Measurements from ENCODE around the gene PSAPL1. TPM values are rescaled to one million over a fixed set of nuclear protein-coding genes. Genes with fewer than 3 reads are reported as not detected.

The PSAPL1 gene
- total RNA-seq, 1 donor from 2014 or later = not detected

DNA sequence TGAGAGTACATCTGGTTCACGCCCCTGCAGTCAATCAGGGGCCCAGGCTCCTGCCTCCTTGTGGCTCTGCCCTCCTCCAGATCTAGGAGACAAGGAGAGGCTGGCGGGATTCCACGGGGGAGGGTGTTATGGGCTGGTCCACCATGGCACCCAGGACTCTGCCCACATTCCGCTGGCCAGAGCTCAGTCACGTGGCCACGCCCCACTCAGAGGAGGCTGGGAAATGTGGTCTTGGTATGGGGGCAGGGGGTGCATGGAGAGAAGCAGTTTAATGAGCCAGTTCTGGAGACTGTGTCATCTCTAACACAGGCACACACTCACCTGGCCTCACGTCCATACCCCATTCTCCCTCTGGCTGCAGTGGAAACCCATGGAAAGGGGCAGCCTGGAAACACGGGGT lies 31.5 kb upstream of the PSAPL1 start:
- Mint-ChIP-seq H3K4me1 (ENCODE audit: unreplicated experiment) (no peaks in the 10 kb centered on the region), H3K36me3 (ENCODE audit: low read depth, unreplicated experiment) (no peaks in the 10 kb centered on the region), H3K27ac (ENCODE audit: unreplicated experiment) (no peak overlapping the region), H3K4me3 (ENCODE audit: unreplicated experiment) (no peak overlapping the region), H3K9me3 (ENCODE audit: unreplicated experiment) (no peaks in the 10 kb centered on the region), H3K27me3 (ENCODE audit: unreplicated experiment) (peaks cover 3% of the 10 kb centered on the region)
- DNase-seq (ENCODE audit: low spot score) = no peak
- TF ChIP-seq, protein P1, sequence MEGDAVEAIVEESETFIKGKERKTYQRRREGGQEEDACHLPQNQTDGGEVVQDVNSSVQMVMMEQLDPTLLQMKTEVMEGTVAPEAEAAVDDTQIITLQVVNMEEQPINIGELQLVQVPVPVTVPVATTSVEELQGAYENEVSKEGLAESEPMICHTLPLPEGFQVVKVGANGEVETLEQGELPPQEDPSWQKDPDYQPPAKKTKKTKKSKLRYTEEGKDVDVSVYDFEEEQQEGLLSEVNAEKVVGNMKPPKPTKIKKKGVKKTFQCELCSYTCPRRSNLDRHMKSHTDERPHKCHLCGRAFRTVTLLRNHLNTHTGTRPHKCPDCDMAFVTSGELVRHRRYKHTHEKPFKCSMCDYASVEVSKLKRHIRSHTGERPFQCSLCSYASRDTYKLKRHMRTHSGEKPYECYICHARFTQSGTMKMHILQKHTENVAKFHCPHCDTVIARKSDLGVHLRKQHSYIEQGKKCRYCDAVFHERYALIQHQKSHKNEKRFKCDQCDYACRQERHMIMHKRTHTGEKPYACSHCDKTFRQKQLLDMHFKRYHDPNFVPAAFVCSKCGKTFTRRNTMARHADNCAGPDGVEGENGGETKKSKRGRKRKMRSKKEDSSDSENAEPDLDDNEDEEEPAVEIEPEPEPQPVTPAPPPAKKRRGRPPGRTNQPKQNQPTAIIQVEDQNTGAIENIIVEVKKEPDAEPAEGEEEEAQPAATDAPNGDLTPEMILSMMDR (IDR thresholded peaks at IDR 0.05; ENCODE audit: unreplicated experiment) = no peak

DNA sequence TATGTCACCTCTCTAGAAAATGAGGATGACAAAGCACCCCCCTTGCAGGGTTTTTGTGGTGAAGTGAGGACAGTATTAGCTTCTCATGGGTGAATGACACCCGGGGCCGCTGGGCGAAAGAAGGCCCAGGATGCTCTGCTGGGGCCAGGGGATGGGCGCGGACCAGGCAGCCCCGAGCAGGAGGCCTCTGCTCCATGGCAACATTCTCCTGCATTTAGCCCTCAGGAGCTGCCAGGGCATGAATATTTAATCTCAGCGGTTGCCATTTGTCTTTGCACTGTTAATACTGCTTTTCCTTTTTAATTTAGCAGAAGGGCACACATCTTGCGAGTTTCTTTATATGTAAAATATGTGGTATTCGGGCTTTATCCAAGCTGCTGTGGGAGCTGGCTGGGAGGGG lies 30.3 kb upstream of the PSAPL1 start:
- no peak for DNase-seq (ENCODE audit: low spot score)
- H3K9me3 Mint-ChIP-seq (ENCODE audit: unreplicated experiment) = no peaks in the 10 kb centered on the region
- no peak overlapping the region for H3K4me3 Mint-ChIP-seq (ENCODE audit: unreplicated experiment)
- no peaks in the 10 kb centered on the region for H3K4me1 Mint-ChIP-seq (ENCODE audit: unreplicated experiment)
- H3K27ac Mint-ChIP-seq (ENCODE audit: unreplicated experiment) = no peak overlapping the region
- no peaks in the 10 kb centered on the region for H3K36me3 Mint-ChIP-seq (ENCODE audit: low read depth, unreplicated experiment)
- TF ChIP-seq, protein P1 (IDR thresholded peaks at IDR 0.05; ENCODE audit: unreplicated experiment) = no peak
- H3K27me3 Mint-ChIP-seq (ENCODE audit: unreplicated experiment) = peaks cover 3% of the 10 kb centered on the region

GRCh38 chr4:7464259-7464655 lies 29.5 kb upstream of the PSAPL1 start:
- H3K4me1 Mint-ChIP-seq (ENCODE audit: unreplicated experiment) = no peaks in the 10 kb centered on the region
- no peaks in the 10 kb centered on the region for H3K36me3 Mint-ChIP-seq (ENCODE audit: low read depth, unreplicated experiment)
- no peak overlapping the region for H3K4me3 Mint-ChIP-seq (ENCODE audit: unreplicated experiment)
- no peaks in the 10 kb centered on the region for H3K9me3 Mint-ChIP-seq (ENCODE audit: unreplicated experiment)
- TF ChIP-seq, protein P1 (IDR thresholded peaks at IDR 0.05; ENCODE audit: unreplicated experiment) = no peak
- H3K27me3 Mint-ChIP-seq (ENCODE audit: unreplicated experiment) = peaks cover 3% of the 10 kb centered on the region
- no peak overlapping the region for H3K27ac Mint-ChIP-seq (ENCODE audit: unreplicated experiment)
- no peak for DNase-seq (ENCODE audit: low spot score)

DNA sequence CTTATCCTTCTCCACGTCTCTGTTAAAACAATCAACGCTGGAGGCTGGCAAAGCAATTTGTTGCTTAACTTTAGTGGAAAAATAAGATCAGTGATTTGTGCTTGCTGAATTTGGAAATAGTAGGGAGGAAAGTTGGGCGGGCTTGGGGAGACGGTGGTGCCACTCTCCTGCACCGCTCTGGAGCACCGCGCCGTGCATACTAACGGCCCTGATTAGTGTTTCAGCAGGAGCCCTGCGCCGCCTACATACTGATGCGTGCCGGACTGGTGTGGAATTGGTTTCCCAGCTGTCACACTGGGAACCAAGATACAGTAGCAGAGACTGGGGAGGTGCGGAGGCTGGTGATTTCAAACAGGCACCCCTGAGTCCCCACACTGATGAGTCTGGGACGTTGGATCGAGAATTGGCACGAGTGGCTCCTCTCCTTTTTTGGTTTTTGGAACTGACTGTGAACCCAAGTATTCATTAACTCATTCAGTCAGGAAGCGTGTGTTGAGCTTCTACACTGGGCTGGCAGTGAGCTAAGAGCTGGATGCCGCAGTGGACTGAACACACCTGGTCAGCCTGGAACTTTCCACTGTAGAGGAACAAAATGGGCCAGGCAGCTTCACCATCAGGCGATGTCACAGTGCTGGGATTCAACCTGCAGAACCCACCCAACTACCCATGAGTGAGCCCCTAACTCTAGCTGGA lies 29.0 kb upstream of the PSAPL1 start:
- Mint-ChIP-seq H3K36me3 (ENCODE audit: low read depth, unreplicated experiment) (no peaks in the 10 kb centered on the region), H3K4me3 (ENCODE audit: unreplicated experiment) (no peak overlapping the region), H3K27me3 (ENCODE audit: unreplicated experiment) (peaks cover 3% of the 10 kb centered on the region), H3K4me1 (ENCODE audit: unreplicated experiment) (no peaks in the 10 kb centered on the region), H3K9me3 (ENCODE audit: unreplicated experiment) (no peaks in the 10 kb centered on the region), H3K27ac (ENCODE audit: unreplicated experiment) (no peak overlapping the region)
- no peak for DNase-seq (ENCODE audit: low spot score)
- TF ChIP-seq, protein P1 (IDR thresholded peaks at IDR 0.05; ENCODE audit: unreplicated experiment) = no peak

DNA sequence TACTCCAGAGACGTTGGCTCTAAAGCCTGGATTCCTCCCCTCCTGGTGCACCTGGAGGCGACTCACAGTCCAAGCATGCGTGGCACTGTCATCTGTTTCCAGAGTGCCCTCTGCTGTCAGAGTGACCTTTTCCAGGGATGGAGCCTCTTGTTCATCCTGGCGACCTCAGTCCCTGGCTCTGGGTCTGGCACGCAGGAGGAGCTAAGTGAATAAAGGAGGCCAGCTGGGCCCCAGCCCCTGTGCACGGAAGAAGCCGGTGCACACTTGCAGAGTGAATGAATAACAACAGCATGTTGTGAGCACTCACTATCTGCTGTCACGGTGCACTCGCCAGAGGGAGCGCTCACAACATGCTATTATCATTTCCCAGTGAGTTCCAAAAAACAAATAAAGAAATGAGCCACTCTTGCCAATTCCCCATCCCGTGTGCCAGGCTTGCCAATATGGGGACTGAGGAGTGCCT lies 27.8 kb upstream of the PSAPL1 start:
- no peaks in the 10 kb centered on the region for H3K4me1 Mint-ChIP-seq (ENCODE audit: unreplicated experiment)
- peaks cover 4% of the 10 kb centered on the region for H3K27me3 Mint-ChIP-seq (ENCODE audit: unreplicated experiment)
- no peak for DNase-seq (ENCODE audit: low spot score)
- H3K36me3 Mint-ChIP-seq (ENCODE audit: low read depth, unreplicated experiment) = no peaks in the 10 kb centered on the region
- TF ChIP-seq, protein P1 (IDR thresholded peaks at IDR 0.05; ENCODE audit: unreplicated experiment) = no peak
- no peak overlapping the region for H3K27ac Mint-ChIP-seq (ENCODE audit: unreplicated experiment)
- H3K9me3 Mint-ChIP-seq (ENCODE audit: unreplicated experiment) = no peaks in the 10 kb centered on the region
- H3K4me3 Mint-ChIP-seq (ENCODE audit: unreplicated experiment) = no peak overlapping the region

Measured in endothelial cell (in vitro differentiated cells).